ENCODE measurements around the gene NLRC4. TPM values are rescaled to one million over a fixed set of nuclear protein-coding genes. Genes with fewer than 3 reads are reported as not detected.

Gene NLRC4
- total RNA-seq, 4 donors from 2014 or later: 0.21 to 3.6 (median 2.4) TPM

GRCh38 chr2:32246911-32247310 lies 17.8 kb downstream of the NLRC4 start:
- no peaks in the 10 kb centered on the region for H3K9me3 ChIP-seq
- peaks cover 0 to 4% (median 0%) of the 10 kb centered on the region in 3 donors for H3K36me3 ChIP-seq
- TF ChIP-seq POLR2A (IDR thresholded peaks at IDR 0.05) (no peak), CTCF (IDR thresholded peaks at IDR 0.05) (no peak), EP300 (IDR thresholded peaks at IDR 0.05) (no peak)
- H3K4me3 ChIP-seq: no peak overlapping the region
- no peaks in the 10 kb centered on the region for H3K4me1 ChIP-seq
- WGBS, 2 donors: 94 to 95% methylated on average over 4 of the region's 4 CpGs
- DNase-seq (ENCODE audit: low spot score in 2 of 2): no peak
- no peak overlapping the region for H3K27ac ChIP-seq
- no peaks in the 10 kb centered on the region for H3K27me3 ChIP-seq

- DNase-seq (ENCODE audit: low spot score in 2 of 2): no peak
- no peak for TF ChIP-seq CTCF (IDR thresholded peaks at IDR 0.05)
- no peak for TF ChIP-seq POLR2A (IDR thresholded peaks at IDR 0.05)
- TF ChIP-seq EP300 (IDR thresholded peaks at IDR 0.05): no peak
- no peak overlapping the region for H3K4me3 ChIP-seq
Measured at GRCh38 chr2:32242331-32242730, 22.4 kb downstream of the NLRC4 start.

GRCh38 chr2:32237996-32238395 lies 26.7 kb downstream of the NLRC4 start:
- no peak for TF ChIP-seq EP300 (IDR thresholded peaks at IDR 0.05)
- no peak for TF ChIP-seq CTCF (IDR thresholded peaks at IDR 0.05)
- TF ChIP-seq POLR2A (IDR thresholded peaks at IDR 0.05): no peak
- DNase-seq (ENCODE audit: low spot score in 2 of 2): no peak
- Histone ChIP-seq H3K36me3 (peaks cover 0 to 30% (median 0%) of the 10 kb centered on the region in 3 donors), H3K27ac (no peak overlapping the region), H3K4me3 (no peak overlapping the region), H3K27me3 (no peaks in the 10 kb centered on the region), H3K9me3 (no peaks in the 10 kb centered on the region), H3K4me1 (no peaks in the 10 kb centered on the region)
- WGBS, 2 donors: 87 to 96% methylated on average over 2 of the region's 2 CpGs

More at GRCh38 chr2:32242331-32242730, 22.4 kb downstream of the NLRC4 start:
- no peaks in the 10 kb centered on the region for H3K27me3 ChIP-seq
- peaks cover 0 to 7% (median 0%) of the 10 kb centered on the region in 3 donors for H3K36me3 ChIP-seq
- H3K27ac ChIP-seq: no peak overlapping the region
- WGBS, 2 donors: 96% methylated on average over 3 of the region's 3 CpGs
- H3K9me3 ChIP-seq: no peaks in the 10 kb centered on the region
- no peaks in the 10 kb centered on the region for H3K4me1 ChIP-seq

GRCh38 chr2:32237488-32237887 lies 27.2 kb downstream of the NLRC4 start:
- Histone ChIP-seq H3K9me3 (no peaks in the 10 kb centered on the region), H3K27me3 (no peaks in the 10 kb centered on the region), H3K27ac (no peak overlapping the region), H3K4me3 (no peak overlapping the region), H3K36me3 (peaks cover 0 to 30% (median 0%) of the 10 kb centered on the region in 3 donors), H3K4me1 (no peaks in the 10 kb centered on the region)
- DNase-seq (ENCODE audit: low spot score in 2 of 2): no peak
- WGBS, 2 donors: 87 to 88% methylated on average over 2 of the region's 2 CpGs
- TF ChIP-seq POLR2A (IDR thresholded peaks at IDR 0.05) (no peak), CTCF (IDR thresholded peaks at IDR 0.05) (no peak), EP300 (IDR thresholded peaks at IDR 0.05) (no peak)

- Histone ChIP-seq H3K27me3 (no peaks in the 10 kb centered on the region), H3K4me1 (no peaks in the 10 kb centered on the region), H3K27ac (no peak overlapping the region), H3K4me3 (no peak overlapping the region), H3K9me3 (no peaks in the 10 kb centered on the region), H3K36me3 (peaks cover 0 to 30% (median 0%) of the 10 kb centered on the region in 3 donors)
- WGBS, 2 donors: 48 to 58% methylated on average over 5 of the region's 5 CpGs
- no peak for TF ChIP-seq POLR2A (IDR thresholded peaks at IDR 0.05)
- no peak for TF ChIP-seq EP300 (IDR thresholded peaks at IDR 0.05)
- TF ChIP-seq CTCF (IDR thresholded peaks at IDR 0.05): no peak
- DNase-seq (ENCODE audit: low spot score in 2 of 2): no peak
Measured at GRCh38 chr2:32235315-32235714, 29.4 kb downstream of the NLRC4 start.
